ENCODE measurements around the gene TNS3.

GRCh38 chr7:47402941-47403866 lies 178.7 kb downstream of the TNS3 start:
- TF ChIP-seq POLR2A (IDR thresholded peaks at IDR 0.05; ENCODE audit: extremely low read depth, insufficient read length) (no peak), CTCF (IDR thresholded peaks at IDR 0.05; ENCODE audit: low read depth, low read length) (no peak), MYC (IDR thresholded peaks at IDR 0.05; ENCODE audit: low read depth, low read length) (no peak), MAX (IDR thresholded peaks at IDR 0.05; ENCODE audit: low read depth, low read length) (no peak)
